GM12891 (cell line): Measurements from ENCODE around the gene IL22.

Experiments
- DNase-seq: peaks from one replicate; pipeline ENCODE4 v3.0.0; 2011; ENCODE audit warnings: low spot score; ENCODE audit not compliant: insufficient read length
- FAIRE-seq: peaks from 2 replicates; lab custom pipeline; 2011; peaks lifted over from hg19 to GRCh38; lab: Jason Lieb, UNC
- PAX5 ChIP-seq: IDR thresholded peaks from 2 replicates; pipeline ENCODE4 v1.6.1; 2011; ENCODE audit warnings: low read length, moderate library complexity, mild to moderate bottlenecking; ENCODE audit not compliant: insufficient read depth, severe bottlenecking
- POLR2A ChIP-seq: IDR thresholded peaks from 2 replicates; pipeline ENCODE4 v1.6.1; 2011; ENCODE audit warnings: low read depth, low read length, control low read depth
- POLR2AphosphoS5 ChIP-seq: IDR thresholded peaks from 2 replicates; pipeline ENCODE4 v1.6.1; 2011; ENCODE audit warnings: low read depth, low read length, control low read depth
- POU2F2 ChIP-seq: IDR thresholded peaks from 2 replicates; pipeline ENCODE4 v1.6.1; 2011; ENCODE audit warnings: low read depth, mild to moderate bottlenecking, control low read depth, low read length, moderate library complexity
- SPI1 ChIP-seq: IDR thresholded peaks from 2 replicates; pipeline ENCODE4 v1.6.1; 2011; ENCODE audit warnings: low read depth, low read length, control low read depth
- TAF1 ChIP-seq: IDR thresholded peaks from 2 replicates; pipeline ENCODE4 v1.6.1; 2011; ENCODE audit warnings: low read depth, low read length, control low read depth

IL22 gene

DNA sequence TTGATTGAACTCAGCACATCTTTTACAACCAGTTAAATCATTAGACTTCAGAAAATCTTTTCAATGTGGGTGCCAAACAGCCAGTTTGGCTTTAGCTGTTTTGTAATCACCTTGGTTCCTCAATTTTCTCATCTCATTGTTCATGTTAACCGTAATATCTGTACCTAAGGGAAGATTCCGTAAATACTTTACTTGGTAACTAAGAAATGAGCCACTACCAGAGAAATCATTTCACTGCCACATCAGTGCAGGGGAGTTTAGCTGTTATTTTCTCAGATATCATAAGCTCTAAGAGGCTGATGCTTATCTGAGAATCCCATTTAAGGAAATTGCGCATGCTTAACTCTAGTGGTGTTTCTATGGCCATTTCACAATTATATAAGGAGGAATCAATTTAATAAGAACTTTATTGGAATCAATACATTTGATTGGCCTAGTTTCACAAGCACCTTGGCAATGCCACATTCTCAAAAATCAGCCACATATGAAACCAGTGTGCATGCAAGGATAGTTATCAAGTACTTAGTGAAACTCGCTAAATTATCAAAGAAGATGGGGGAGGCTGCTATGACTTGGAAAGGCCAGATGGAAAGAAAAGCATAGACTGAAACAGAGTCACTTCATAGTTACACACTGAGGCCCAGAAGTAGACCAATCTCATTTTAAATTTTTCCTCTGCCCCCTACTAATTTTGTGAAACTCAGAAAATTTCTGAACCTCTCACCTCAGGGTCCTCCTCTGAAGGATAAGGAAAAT, 28.1 kb upstream of the IL22 start:
- TF ChIP-seq POU2F2 (no peak), TAF1 (no peak), POLR2A (no peak), PAX5 (no peak), SPI1 (no peak)
- DNase-seq (no peak), FAIRE-seq (no peak)

DNA sequence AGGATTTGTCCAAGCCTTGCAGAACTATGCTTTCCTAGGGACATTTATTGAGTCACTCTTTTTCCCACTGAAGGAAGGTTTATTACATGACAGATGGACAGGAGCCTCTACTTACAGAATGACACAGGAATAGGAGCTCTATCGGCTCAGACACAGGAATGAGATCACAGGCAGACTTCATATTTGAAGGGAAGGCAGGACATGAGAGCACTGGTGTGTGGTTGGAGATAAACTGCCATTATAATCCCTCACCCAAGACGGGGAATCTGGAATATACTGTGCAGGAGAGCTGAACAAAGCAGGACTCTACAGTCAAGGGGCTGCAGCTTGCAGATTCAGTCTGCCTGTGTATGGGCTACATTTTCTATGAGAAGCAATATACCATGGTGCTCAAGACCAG, 26.8 kb upstream of the IL22 start:
- FAIRE-seq (no peak), DNase-seq (no peak)
- TF ChIP-seq POU2F2 (no peak), PAX5 (no peak), POLR2AphosphoS5 (no peak), SPI1 (no peak), POLR2A (no peak), TAF1 (no peak)

DNA sequence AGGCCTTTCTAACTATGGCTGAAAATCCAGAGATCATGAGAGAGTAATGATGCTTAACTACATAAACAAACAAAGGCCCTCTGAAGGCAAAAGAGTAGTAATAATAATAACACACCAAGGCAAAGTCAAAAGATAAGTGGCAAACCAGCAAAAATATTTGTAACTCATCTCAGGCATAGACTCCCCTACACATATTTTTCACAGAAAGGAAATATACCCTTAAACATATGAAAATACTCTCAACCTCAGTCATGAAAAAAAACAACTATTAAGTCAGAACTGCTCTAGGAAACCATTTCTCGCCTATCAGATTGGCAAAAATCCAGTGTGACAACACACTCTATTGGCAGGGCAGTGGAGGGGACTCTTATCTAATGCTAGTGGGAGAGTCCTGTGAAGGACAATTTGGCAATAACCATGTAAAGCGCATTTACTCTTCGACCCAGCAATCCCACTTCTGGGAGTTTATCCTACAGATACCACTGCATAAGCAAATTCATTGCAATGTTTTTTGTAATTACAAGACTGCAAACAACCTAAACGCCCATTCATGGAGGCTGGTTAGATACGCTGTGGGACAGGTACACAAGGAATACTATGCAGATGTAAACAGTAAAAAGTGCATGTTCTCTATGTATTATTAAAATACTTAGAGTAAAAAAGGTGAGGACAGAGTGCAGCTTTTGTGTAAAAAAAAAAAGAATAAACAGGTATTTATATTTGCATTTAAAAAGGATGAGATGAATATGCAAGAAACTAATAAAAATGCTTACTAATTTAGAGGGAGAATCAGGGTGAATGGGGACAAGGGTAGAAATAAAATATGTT, 26.0 kb upstream of the IL22 start:
- FAIRE-seq (no peak), DNase-seq (no peak)
- TF ChIP-seq SPI1: no peak
- TF ChIP-seq PAX5: no peak
- no peak for TF ChIP-seq POLR2A
- no peak for TF ChIP-seq TAF1

- no peak for TF ChIP-seq POU2F2
- no peak for TF ChIP-seq TAF1
- TF ChIP-seq POLR2A: no peak
- no peak for TF ChIP-seq POLR2AphosphoS5
- no peak for TF ChIP-seq PAX5
- TF ChIP-seq SPI1: no peak
- DNase-seq (no peak), FAIRE-seq (peak; percentile 23)
These were observed 23.1 kb upstream of the IL22 start for GRCh38 chr12:68276402-68276930.

DNA sequence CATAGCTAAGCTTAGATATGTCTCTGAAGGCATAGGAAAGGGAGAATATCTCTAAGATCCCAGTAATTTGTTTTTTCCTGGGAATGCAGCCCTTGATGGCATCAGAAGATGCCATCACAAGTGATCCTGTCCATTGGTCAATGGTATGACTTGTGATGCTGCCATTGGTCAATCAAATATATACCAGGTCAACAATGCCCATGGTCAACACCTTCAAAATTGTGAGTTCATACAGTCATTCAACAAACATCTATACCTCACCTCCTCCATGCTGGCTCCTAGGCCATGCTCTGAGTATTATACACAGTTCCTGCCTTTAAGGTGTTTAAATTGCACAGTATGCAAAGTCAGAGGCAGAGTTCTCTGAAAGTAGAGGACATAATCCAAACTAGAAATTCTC, 19.3 kb upstream of the IL22 start:
- TF ChIP-seq POU2F2 (no peak), SPI1 (no peak), POLR2AphosphoS5 (no peak), TAF1 (no peak), PAX5 (no peak), POLR2A (no peak)
- FAIRE-seq (no peak), DNase-seq (no peak)

- DNase-seq (no peak), FAIRE-seq (no peak)
- TF ChIP-seq SPI1 (no peak), POLR2AphosphoS5 (no peak), POLR2A (no peak), TAF1 (no peak), PAX5 (no peak), POU2F2 (no peak)
These were observed 17.9 kb upstream of the IL22 start for GRCh38 chr12:68271346-68271745.

DNA sequence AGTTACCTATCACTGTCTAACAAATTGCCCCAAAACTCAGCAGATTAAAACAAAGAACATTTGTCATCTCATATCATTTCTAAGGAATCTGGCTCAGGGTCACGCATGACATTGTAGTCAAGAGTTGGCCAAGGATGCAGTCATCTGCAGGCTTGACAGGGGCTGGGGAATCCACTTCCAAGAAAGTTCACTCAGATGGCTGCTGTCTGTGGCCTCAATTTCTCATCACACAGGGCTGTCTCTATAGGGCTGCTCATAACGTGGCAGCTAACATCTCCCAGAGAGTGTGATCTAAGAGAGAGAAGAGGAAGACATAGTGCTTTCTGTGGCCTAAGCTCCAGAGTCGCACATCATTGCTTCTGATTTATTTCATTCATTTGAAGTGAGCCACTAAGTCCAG, 17.0 kb upstream of the IL22 start:
- TF ChIP-seq SPI1: no peak
- TF ChIP-seq TAF1: no peak
- TF ChIP-seq POLR2A: no peak
- TF ChIP-seq POLR2AphosphoS5: no peak
- TF ChIP-seq POU2F2: no peak
- TF ChIP-seq PAX5: no peak
- FAIRE-seq (no peak), DNase-seq (no peak)

DNA sequence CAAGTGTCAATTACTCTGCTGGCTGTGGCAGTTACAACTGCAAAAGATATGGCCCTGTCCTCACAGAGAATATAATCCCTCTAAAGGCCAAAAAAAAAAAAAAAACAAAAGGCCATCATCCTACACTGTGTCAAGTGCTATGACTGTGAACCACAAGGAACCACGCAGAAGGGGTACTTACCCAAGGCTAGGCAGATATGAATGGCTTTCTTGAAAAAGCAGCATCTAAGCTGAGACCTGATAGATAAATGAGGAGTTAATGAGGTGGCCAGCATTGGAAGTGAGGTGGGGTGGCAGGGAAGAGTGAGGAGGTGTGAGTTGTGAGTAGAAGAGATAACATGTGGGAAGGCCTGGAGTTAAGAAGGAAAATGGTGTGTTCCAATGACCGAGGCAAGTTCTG, 16.4 kb upstream of the IL22 start:
- FAIRE-seq (no peak), DNase-seq (no peak)
- TF ChIP-seq POLR2AphosphoS5 (no peak), PAX5 (no peak), POLR2A (no peak), TAF1 (no peak), POU2F2 (no peak), SPI1 (no peak)

- no peak for FAIRE-seq
- DNase-seq: no peak
- TF ChIP-seq POU2F2: no peak
- TF ChIP-seq POLR2A: no peak
- no peak for TF ChIP-seq TAF1
- no peak for TF ChIP-seq PAX5
- TF ChIP-seq SPI1: no peak
- TF ChIP-seq POLR2AphosphoS5: no peak
These were observed 15.6 kb upstream of the IL22 start for GRCh38 chr12:68268967-68269366.
